Measurements from ENCODE around the gene RPS19.

DNA sequence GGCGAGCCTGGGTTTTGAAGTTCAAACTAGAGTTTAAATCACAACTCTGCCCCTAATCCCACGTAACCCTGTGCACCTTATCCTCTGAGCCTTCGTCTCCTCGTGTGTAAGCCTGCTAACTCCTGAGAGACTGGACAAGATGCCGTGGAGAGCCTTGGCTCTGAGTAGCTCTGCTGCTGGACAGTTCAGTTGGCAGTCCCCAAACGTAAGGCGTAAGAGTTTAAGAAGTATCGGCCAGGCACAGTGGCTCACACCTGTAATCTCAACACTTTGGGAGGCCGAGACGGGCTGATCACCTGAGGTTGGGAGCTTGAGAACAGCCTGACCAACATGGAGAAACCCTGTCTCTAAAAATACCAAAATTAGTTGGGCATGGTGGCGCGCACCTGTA lies 12.3 kb downstream of the RPS19 start:
- TF ChIP-seq POLR2A (IDR thresholded peaks at IDR 0.05; ENCODE audit: low read depth, low read length) (no peak), POLR2AphosphoS5 (IDR thresholded peaks at IDR 0.05; ENCODE audit: low read depth, low read length) (no peak), TAF1 (IDR thresholded peaks at IDR 0.05; ENCODE audit: borderline replicate concordance, low read depth, low read length) (no peak)

Measured in GM12892 (cell line).